Pons (tissue), 1 donor: ENCODE measurements around the gene NAPSA.
"Not testable (repeated sequence)": the region's sequence is repeated elsewhere in the genome, so short reads cannot be mapped to it uniquely, and the experiment has no call there.

Experiments used
- DNase-seq: peaks from one replicate; pipeline ENCODE4 v3.0.0-alpha.2; 2016; ENCODE audit warnings: low spot score

The NAPSA gene

DNA sequence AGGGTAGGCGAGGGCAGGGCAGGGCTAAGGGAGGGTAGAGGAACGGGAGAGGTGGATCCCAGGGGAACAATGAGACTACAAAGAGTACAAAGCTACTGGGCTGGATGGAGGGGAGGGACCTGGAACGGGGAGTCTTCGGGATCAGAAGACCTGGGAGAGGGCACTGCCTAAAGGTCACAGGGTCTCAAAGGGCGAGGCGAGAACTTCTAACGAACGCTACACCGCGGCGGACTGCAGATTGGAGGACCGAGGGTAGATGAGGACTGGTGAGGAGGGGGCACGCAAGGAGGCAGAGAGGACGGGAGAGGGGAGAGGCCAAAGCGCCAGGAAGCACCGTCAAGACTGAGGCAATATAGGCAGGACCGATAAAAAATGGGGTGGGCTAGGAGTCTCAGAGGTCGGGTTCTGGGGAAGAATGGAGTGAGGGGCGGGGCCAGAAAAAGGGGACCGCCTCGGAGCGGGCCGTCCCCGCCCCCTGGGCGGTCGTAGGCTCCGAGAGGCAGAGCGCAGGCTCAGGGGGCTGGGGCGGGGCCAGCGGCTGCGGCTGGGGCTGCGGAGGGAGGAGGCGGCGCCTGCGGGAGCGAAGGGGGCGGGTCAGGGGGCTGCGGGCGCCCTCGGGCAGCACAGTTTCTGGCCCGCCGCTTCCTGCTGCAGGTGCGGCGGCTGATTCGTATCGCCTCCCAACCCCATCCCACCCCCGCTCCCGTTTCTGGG, 34.9 kb downstream of the NAPSA start:
- DNase-seq: peak; percentile 89

- DNase-seq: not testable (repeated sequence)
These were observed 35.5 kb downstream of the NAPSA start for GRCh38 chr19:50329926-50330294.

DNA sequence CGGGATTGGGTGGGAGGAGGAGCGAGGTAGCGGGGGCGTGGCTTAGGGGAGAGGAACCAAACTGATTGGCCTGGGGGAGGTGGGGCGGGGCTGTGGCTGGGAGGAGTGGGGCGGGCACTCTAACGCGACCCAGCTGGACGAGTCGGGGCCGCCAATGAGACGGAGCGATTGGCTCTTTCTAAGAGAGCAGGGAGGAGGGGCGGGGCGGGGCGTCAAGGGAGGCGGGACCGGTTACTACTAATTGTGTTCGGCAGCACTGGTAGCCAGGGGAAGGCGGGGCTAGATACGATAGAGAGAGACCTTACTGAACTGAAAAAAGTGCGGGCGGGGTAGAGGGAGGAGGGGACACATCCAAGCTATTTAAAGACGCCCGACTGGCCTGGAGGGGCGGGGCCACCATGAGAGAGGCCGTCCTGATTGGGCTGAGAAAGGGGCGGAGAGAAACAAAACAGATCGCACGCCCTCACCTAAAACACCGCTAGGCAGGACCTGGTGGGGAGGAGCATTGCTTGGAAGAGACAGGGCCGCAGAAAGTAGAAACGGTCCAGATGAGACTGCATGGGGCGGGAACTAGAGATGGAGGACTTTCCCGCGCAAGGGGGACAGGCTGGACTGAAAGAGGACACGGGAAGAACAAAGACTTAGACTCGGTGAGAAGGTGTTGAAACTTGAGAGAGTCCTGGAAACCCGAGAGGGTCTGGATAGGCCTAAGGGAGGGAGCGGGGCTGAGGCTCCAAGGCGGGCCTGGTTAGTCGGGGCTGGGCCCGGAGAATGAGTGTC, 36.1 kb downstream of the NAPSA start, which contains the start of gene KCNC3:
TSS of gene KCNC3 (minus strand) at position 232 of the 780 bp plus-strand sequence. CDS start 295 bp downstream, outside the sequence.
- peak; percentile 99 for DNase-seq

DNA sequence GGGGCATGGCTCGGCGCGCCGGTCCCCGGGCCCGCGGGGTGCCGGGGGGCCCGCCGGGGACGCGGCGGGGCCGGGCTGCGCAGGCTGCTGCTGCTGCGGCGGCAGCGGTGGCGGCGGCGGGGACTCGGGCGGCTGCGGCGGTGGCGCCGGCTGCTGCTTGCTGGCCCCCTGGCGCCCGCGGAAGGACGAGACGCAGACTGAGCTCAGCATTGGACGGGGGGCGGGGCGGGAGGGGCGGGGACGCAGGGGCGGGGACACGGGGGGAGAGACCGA, 36.6 kb downstream of the NAPSA start:
- DNase-seq: no peak

GRCh38 chr19:50328224-50328872, 37.1 kb downstream of the NAPSA start:
- DNase-seq: no peak

GRCh38 chr19:50327461-50328223, 37.8 kb downstream of the NAPSA start:
- DNase-seq: no peak

- DNase-seq: no peak
These were observed 38.4 kb downstream of the NAPSA start for GRCh38 chr19:50327013-50327412.

DNA sequence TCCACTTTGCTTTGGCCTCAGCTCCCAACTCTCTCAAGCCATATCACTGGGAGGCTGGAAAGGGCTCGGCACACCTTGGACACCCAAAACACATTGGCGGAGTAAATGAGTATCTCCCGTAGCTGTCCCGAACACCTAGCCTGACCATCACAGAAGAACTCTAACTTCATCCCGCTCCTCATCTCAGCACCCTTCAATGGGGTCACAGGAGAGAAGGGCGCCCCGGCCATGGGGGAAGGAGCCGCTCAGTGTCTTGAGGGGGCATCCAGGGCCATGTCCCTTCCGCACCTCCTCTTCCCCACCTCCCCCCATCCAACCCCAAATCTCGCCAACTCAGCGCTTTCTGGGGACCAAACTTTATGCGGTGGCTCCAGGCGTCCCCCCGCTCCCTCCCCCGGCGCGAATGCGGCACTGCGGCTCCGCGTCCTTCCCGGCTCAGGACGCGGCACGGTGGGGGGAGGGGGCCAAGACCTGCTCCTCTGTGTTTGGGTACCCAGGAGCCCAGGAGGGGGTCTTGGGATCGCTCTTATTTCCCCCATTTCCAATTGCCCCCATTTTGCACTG, 39.3 kb downstream of the NAPSA start:
- DNase-seq: no peak

GRCh38 chr19:50325310-50326100, 39.9 kb downstream of the NAPSA start:
- peak; percentile 56 for DNase-seq

GRCh38 chr19:50324331-50324730, 41.1 kb downstream of the NAPSA start:
- no peak for DNase-seq

DNA sequence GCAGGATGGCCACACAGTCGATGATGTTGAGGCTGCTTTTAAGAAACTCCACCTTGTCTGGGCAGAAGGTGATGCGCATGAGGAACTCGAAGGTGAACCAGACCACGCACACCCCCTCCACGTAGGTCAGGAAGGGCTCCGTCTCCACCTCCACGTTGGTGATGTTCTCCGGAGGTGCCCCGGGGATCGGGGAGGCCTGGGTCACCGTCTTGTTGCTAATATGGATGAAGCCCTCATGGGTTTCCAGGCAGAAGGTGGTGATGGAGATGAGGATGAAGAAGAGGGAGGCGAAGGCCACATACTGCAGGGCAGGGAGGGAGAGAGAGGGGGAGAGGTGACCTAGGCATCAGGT, 41.7 kb downstream of the NAPSA start:
- DNase-seq: no peak

- no peak for DNase-seq
These were observed 42.3 kb downstream of the NAPSA start for GRCh38 chr19:50322931-50323781.

- DNase-seq: no peak
These were observed 43.2 kb downstream of the NAPSA start for GRCh38 chr19:50322234-50322633.

GRCh38 chr19:50321831-50322230, 43.6 kb downstream of the NAPSA start:
- DNase-seq: no peak

DNA sequence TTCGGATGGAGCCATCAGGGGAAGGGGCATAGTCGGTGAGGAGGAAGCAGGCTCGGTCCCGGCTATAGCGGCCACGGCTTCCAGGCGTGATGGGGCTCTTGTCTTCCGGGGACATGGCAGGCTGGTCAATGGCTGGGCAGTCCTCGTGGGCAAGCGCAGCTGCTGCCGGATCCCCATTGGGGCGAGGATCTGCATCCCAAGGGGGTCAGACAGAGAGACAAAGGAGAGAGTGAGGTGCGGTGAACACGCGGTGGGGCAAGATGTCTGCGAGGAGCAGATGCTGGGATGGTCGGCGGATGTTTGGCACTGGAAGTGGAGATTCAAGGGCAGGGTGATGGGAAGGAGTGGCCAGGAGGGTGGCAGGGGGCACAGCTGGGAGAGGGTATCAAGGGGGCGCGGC, 44.8 kb downstream of the NAPSA start:
- DNase-seq: no peak

DNA sequence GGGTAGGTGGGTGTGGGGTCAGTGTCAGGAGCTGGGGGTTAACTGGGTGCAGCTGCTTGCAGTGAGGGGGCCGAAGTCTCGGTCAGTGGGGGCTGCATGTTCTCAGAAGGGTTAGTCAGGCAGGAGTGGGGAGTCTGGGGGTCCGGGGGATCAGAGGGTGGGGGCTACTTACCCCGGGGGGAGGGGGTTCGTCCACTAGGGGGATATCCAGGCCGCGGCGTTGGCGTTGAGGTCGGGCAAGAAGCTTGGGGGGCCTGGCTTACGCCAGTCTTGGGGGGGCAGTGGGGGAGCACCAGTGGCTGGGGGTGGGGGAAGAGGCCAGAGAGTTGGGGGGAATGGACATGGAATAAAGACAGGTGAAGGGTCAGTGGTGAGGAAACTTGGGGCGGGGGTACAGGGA, 45.4 kb downstream of the NAPSA start:
- DNase-seq: no peak

- DNase-seq: no peak
These were observed 46.3 kb downstream of the NAPSA start for GRCh38 chr19:50319156-50319555.

GRCh38 chr19:50318438-50318837, 47.0 kb downstream of the NAPSA start:
- DNase-seq: no peak

- no peak for DNase-seq
These were observed 48.3 kb downstream of the NAPSA start for GRCh38 chr19:50317115-50317514.

DNA sequence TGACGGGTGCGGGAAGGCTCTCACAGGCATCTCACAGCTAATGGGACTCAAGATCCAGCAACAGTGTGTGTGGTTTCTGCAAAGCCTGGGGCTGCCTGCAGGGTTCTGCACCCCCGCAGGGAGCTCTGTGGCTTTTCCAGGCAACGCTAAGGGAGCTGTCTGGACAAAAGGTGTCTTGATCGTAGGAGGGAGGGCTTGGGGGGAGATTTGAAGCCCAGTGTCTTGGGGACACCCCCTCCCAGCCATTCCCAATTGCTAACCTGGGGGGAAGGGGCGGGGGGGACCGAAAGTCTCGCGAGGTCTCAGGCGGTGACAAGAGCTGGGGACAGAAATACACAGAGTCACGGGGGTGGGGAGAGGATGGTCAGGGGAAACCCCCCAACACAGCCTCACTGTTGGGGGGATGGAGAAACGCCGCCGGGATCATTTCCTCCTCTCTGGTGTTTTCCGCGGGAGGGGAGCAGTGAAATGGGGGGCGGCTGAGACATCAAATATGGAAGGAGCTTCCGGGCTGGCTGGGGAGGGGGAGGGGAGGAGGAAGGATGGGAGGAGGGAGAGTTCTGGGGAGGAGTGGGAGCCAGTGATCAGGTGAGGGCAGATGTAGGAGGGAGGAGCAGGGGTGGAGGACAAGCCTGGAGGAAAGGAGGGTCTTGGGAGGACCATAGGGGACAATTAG, 49.5 kb downstream of the NAPSA start:
- no peak for DNase-seq
